ENCODE measurements around the gene ZFP62. TPM values are rescaled to one million over a fixed set of nuclear protein-coding genes. Genes with fewer than 3 reads are reported as not detected.

The ZFP62 gene
- polyA plus RNA-seq, 4 donors = 56.2 to 70.2 (median 64.1) TPM

DNA sequence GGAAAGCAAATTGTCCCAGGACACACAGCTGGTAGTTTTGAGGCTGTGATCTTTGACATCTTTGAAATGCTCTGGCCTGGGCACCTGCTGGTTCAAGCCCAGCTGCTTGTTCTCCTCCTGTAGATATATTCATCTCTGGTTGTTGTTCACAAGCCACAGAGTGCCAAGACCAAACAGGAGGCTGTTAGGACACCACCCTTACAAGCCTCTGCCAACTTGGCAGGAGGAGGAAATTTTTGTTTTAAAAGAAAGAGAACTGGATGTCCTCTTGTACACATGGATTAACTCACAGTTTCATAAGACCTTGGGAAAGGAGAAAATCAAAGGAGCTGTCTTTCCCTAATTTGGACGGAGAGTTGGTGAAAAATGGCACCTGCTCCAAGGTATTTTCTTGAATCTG is 8.5 kb upstream of the ZFP62 start:
- no peak for DNase-seq (ENCODE audit: low read depth in 4 of 4, low spot score in 3 of 4)

- peak; percentile 67 to 79 (median 72) for DNase-seq (ENCODE audit: low read depth in 4 of 4, low spot score in 3 of 4)
Observed at GRCh38 chr5:180868960-180869359, 7.9 kb upstream of the ZFP62 start.

DNA sequence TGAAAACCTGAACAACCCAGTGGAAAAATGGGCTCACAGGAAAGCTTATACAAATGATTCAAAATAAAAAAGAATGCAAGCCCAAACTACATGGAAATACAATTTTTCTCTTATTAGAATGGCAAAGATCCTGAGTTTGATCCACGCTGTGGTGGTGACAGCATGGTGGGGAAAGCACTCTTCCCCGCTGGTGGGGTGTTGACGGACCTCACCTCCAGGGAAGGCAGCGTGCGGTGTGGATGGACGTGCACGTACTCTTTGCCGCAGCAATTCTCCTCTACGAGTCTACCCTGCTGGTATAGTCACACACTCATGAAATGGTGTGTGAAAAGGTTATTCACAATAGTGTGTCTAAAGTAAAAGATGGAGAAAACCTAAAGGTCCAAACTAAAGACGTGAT is 5.9 kb upstream of the ZFP62 start:
- no peak for DNase-seq (ENCODE audit: low read depth in 4 of 4, low spot score in 3 of 4)

DNA sequence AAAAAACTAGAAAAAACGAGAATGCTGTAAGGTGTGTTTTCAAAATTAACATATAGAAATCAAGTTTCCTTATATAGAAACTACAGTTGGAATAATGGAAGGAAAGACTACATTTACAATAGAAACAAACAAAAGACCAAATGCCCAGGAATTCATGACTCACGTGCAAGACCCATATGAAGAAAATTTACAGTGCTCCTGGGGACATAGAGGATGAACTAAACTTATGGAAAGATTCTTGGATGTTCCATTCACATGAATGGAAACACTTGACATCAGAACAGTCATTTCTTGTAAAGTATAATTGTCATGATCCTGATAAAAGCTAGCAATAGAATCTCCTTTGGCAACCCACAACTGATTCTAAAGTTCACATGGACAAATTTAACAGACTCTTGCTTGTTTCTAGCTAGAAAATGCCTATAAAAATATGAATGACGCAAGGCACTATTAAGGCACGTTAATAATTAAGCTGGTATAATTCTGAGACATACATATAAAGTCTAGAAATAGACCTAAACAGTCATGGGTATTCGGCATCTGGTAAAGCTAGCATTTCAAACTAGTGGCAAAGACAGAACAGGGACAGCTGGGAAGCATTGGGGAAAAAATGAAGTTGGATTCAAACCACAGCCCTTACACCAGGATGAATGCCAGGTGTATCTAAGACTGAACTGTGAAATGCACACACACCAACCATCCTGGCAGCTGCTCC is 5.1 kb upstream of the ZFP62 start:
- DNase-seq (ENCODE audit: low read depth in 4 of 4, low spot score in 3 of 4) = no peak

GRCh38 chr5:180862645-180863044 is 1.6 kb upstream of the ZFP62 start:
- DNase-seq (ENCODE audit: low read depth in 4 of 4, low spot score in 3 of 4) = no peak

GRCh38 chr5:180860273-180860886 is 696 bp downstream of the ZFP62 start:
- peak in 1 of 4 donors; percentile 15 for DNase-seq (ENCODE audit: low read depth in 4 of 4, low spot score in 3 of 4)

DNA sequence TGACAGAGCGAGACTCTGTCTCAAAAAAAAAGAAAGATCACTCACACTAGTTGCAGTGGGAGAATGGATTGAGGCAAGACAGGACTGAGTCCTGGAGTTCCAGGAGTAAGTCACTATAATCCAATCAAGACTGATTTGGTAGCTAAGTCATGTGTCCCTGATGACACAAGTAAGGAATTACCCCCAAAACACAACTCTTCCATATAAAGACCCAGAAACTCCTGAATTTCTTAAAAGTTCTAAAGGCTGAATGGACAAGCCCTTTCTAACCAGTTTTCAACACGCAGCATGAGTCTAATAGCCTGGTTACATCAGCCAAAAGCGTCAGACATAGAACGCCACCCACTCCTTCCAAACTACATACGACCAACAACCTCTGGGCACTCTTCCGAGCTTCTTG is 2.5 kb downstream of the ZFP62 start:
- no peak for DNase-seq (ENCODE audit: low read depth in 4 of 4, low spot score in 3 of 4)

GRCh38 chr5:180853848-180854176 is 7.3 kb downstream of the ZFP62 start:
- no peak for DNase-seq (ENCODE audit: low read depth in 4 of 4, low spot score in 3 of 4)

- no peak for DNase-seq (ENCODE audit: low read depth in 4 of 4, low spot score in 3 of 4)
Observed at GRCh38 chr5:180853121-180853847, 7.8 kb downstream of the ZFP62 start.

DNA sequence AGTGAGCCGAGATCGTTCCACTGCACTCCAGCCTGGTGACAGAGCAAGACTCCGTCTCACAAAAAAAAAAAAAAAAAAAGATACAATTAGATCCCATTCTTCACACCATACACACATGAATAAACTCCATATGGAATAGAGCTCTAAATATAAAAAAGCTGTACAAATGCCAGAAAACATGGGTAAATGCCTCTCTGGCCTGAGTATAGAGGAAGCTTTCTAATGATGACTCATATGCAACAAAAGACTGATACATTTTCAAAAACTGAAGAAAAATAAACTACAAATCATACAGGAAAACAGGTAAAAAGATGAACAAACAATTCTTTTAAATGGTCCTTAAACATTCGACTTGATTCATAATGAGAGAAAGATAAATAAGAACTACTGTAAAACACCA is 8.6 kb downstream of the ZFP62 start:
- no peak for DNase-seq (ENCODE audit: low read depth in 4 of 4, low spot score in 3 of 4)

GRCh38 chr5:180850434-180851078 is 10.5 kb downstream of the ZFP62 start:
- DNase-seq (ENCODE audit: low read depth in 4 of 4, low spot score in 3 of 4) = no peak

- no peak for DNase-seq (ENCODE audit: low read depth in 4 of 4, low spot score in 3 of 4)
Observed at GRCh38 chr5:180849827-180850226, 11.2 kb downstream of the ZFP62 start.

- DNase-seq (ENCODE audit: low read depth in 4 of 4, low spot score in 3 of 4) = no peak
Observed at GRCh38 chr5:180848878-180849277, 12.2 kb downstream of the ZFP62 start.

DNA sequence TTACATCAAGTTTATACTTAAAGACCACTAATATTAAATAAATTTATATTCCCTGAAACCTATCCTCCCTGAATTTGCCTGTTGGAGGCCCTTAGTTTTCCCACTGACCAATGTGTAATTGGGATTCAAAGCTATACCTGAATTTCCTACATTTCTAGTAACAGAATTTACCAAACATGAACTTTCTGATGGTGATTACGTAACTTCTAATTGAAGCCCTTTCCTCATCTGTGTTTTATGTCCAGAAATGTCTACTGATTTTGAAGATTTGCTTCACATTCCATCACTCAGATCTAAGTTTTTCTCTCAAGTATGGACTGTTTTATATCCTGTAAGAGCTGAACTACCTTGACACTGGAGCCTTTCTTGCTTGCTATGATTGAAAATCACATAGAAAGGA is 12.8 kb downstream of the ZFP62 start:
- DNase-seq (ENCODE audit: low read depth in 4 of 4, low spot score in 3 of 4) = no peak

DNA sequence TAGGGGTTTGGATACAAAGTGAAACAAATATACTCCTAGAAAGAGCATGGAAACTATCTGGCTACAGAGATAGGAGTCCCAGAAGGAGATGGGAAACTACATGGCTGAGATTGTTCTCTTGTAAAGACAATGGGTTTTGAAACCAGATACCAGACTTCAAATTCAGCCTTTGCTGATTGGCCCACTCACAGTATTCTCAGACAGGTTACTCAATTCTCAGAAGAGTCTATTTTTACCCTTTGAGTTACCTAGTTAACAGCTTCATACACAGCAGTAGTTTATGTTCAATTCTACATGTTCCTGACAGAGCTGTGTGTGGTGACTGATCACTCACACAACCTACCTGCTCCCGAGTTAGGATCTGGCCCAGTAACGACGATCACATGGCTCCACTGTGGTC is 14.1 kb downstream of the ZFP62 start:
- DNase-seq (ENCODE audit: low read depth in 4 of 4, low spot score in 3 of 4) = no peak

DNA sequence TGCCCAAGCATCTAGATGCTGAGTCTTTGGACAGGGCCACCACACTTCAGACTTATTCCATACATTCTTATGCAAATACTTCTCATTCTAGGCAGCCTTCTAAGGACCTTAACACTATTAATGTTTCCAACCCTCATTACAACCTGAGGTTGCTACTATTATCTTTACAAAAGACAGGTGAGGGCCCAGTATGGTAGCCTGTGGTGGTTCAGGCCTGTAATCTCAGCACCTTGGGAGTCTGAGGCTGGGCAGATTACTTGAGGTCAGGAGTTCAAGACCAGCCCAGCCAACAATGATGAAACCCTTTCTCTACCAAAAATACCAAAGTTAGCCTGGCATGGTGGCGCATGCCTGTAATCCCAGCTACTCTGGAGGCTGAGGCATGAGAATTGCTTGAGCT is 16.2 kb downstream of the ZFP62 start:
- DNase-seq (ENCODE audit: low read depth in 4 of 4, low spot score in 3 of 4) = no peak

DNA sequence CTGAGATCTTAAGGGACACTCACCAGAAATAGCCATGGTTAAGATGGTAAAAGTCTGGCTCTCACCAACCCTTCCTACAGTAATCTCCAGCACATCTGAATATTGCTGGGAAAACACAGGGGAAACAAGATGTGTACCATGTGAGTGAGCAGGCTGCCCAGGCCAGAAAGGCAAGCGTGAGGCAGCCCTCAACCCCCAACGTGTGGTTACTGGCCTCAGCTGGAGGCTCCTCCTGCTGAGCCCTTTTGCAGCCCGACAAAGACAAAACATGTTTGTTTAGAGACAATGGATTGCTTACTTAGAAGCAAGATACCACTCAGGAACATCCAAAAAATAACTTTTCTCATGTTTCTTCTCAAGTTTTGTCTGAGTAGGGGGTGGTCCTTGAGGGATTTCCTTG is 16.6 kb downstream of the ZFP62 start:
- no peak for DNase-seq (ENCODE audit: low read depth in 4 of 4, low spot score in 3 of 4)

GRCh38 chr5:180839935-180840334 is 21.1 kb downstream of the ZFP62 start:
- no peak for DNase-seq (ENCODE audit: low read depth in 4 of 4, low spot score in 3 of 4)

DNA sequence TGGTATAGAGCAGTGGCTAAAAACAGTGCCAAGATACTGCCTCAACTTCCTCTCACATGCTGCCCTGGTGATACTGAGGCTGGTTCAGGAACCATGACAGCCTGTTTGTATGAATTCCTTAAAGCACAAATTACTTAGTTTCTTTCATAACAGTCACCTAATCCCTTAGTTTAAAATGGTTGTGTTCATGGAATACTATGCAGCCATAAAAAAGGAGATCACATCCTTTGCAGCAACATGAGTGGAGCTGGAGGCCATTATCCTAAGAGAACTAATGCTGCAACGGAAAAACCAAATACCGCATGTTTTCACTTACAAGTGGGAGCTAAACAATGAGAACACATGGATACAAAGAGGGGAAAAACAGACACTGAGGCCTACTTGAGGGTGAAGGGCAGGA is 21.8 kb downstream of the ZFP62 start:
- no peak for DNase-seq (ENCODE audit: low read depth in 4 of 4, low spot score in 3 of 4)

GRCh38 chr5:180837478-180837877 is 23.6 kb downstream of the ZFP62 start:
- DNase-seq (ENCODE audit: low read depth in 4 of 4, low spot score in 3 of 4) = no peak

- DNase-seq (ENCODE audit: low read depth in 4 of 4, low spot score in 3 of 4) = no peak
Observed at GRCh38 chr5:180832638-180833068, 28.4 kb downstream of the ZFP62 start.

All from right renal pelvis (tissue), 4 donors.